ENCODE results near the gene CAPN12.

Gene CAPN12

DNA sequence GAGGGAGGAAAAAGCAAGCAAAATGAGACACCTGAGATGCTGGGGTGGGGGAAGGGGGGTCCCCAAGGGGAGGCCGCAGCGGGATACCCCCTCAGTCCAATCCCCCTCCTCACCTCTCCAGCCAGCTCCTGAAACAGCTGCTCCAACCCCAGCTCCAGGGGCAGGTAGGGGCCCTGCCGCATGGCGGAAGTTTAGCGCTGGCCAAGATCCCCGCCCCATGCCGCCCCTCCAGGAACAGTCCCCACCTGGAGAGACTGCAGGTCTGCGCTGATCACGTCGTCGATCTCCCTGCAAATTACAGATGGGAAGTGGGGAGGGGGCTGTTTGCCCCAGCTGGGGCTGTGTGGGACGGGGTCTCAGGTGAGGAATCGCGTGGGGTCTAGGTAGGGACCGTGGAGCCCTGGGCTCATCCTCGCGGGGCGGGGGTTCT lies 9.0 kb downstream of the CAPN12 start:
- Histone ChIP-seq H3K4me3 (replicated peaks; ENCODE audit: low read depth, low read length) (peak overlapping the region; percentile 63), H3K36me3 (ENCODE audit: control insufficient read depth, insufficient read depth, low read length) (peaks cover 5% of the 10 kb centered on the region), H3K27me3 (replicated peaks; ENCODE audit: control insufficient read depth, insufficient read depth, low read length) (no peaks in the 10 kb centered on the region)
- TF ChIP-seq CTCF (IDR thresholded peaks at IDR 0.05; ENCODE audit: insufficient read depth, low read length, poor library complexity, severe bottlenecking), result no peak
- DNase-seq (ENCODE audit: extremely low read depth, insufficient read length), result peak; percentile 57

DNA sequence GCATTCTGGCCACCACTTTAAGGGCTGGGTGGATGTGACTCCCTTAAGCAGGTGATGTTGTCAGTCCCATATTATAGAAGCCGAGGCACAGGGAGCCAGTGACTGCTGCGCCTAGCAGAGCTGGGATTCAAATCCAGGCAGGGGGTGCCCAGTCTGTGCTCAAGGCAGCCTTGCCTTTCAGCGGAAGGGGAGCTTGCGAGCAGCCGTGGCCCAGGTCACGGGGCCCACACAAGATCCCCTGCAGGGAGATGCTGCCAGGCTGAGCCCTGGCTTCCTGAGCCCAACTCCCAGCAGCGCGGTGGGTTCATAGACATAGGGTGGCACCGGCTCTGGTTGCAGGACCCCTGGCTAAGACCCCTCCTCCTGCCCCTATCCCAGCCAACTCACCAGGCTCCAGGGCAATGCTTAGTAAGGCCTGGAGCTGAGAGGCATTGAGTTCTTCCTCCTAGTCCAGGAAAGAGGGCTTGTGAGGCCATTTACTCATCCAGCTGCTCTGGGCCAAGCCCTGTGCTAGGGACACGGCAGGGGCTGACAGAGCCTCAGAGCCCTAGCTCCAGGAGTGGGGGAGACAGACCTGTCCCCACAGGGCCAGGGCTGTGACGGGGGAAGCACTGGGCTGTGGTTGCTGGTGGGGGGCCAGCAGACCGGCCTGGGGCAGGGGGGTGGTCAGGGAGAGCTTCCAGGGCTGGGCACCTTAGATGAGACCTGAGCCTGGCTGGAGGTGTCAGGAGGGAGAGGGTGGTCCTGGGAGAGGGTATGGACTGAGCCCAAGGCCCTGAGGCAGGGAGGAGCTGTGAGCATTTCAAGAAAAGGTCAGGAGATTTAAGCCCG lies 9.6 kb downstream of the CAPN12 start:
- H3K27me3 ChIP-seq (replicated peaks; ENCODE audit: control insufficient read depth, insufficient read depth, low read length), result no peaks in the 10 kb centered on the region
- peak overlapping the region; percentile 63 for H3K4me3 ChIP-seq (replicated peaks; ENCODE audit: low read depth, low read length)
- TF ChIP-seq CTCF (IDR thresholded peaks at IDR 0.05; ENCODE audit: insufficient read depth, low read length, poor library complexity, severe bottlenecking), result no peak
- peaks cover 5% of the 10 kb centered on the region for H3K36me3 ChIP-seq (ENCODE audit: control insufficient read depth, insufficient read depth, low read length)
- DNase-seq (ENCODE audit: extremely low read depth, insufficient read length), result peak; percentile 63

GRCh38 chr19:38734176-38734425 lies 10.2 kb downstream of the CAPN12 start:
- Histone ChIP-seq H3K27me3 (replicated peaks; ENCODE audit: control insufficient read depth, insufficient read depth, low read length) (no peaks in the 10 kb centered on the region), H3K4me3 (replicated peaks; ENCODE audit: low read depth, low read length) (peak overlapping the region; percentile 63; the same call in 1 of the 2 replicates), H3K36me3 (ENCODE audit: control insufficient read depth, insufficient read depth, low read length) (peaks cover 6% of the 10 kb centered on the region)
- TF ChIP-seq CTCF (IDR thresholded peaks at IDR 0.05; ENCODE audit: insufficient read depth, low read length, poor library complexity, severe bottlenecking), result no peak
- no peak for DNase-seq (ENCODE audit: extremely low read depth, insufficient read length)

GRCh38 chr19:38733493-38734175 lies 10.6 kb downstream of the CAPN12 start:
- no peaks in the 10 kb centered on the region for H3K27me3 ChIP-seq (replicated peaks; ENCODE audit: control insufficient read depth, insufficient read depth, low read length)
- TF ChIP-seq CTCF (IDR thresholded peaks at IDR 0.05; ENCODE audit: insufficient read depth, low read length, poor library complexity, severe bottlenecking), result no peak
- H3K36me3 ChIP-seq (ENCODE audit: control insufficient read depth, insufficient read depth, low read length), result peaks cover 8% of the 10 kb centered on the region
- H3K4me3 ChIP-seq (replicated peaks; ENCODE audit: low read depth, low read length), result peak overlapping the region; percentile 63; the same call in 1 of the 2 replicates
- peak; percentile 23 for DNase-seq (ENCODE audit: extremely low read depth, insufficient read length)

- peaks cover 8% of the 10 kb centered on the region for H3K36me3 ChIP-seq (ENCODE audit: control insufficient read depth, insufficient read depth, low read length)
- no peak overlapping the region for H3K4me3 ChIP-seq (replicated peaks; ENCODE audit: low read depth, low read length)
- no peak for DNase-seq (ENCODE audit: extremely low read depth, insufficient read length)
- no peaks in the 10 kb centered on the region for H3K27me3 ChIP-seq (replicated peaks; ENCODE audit: control insufficient read depth, insufficient read depth, low read length)
- TF ChIP-seq CTCF (IDR thresholded peaks at IDR 0.05; ENCODE audit: insufficient read depth, low read length, poor library complexity, severe bottlenecking), result no peak
Observed at GRCh38 chr19:38733241-38733492, 11.1 kb downstream of the CAPN12 start.

Measured in GM06990 (cell line).